Right lobe of liver (tissue), 6 donors: ENCODE measurements around the gene RWDD3. TPM values are rescaled to one million over a fixed set of nuclear protein-coding genes. Genes with fewer than 3 reads are reported as not detected.

ENCODE experiments used
- ATAC-seq, 4 donors: fragments of 200-7000 bp; cut with Tn5 transposase; one replicate each; pipeline ENCODE4 v1.9.1; 2020; ENCODE audit warnings: mild to moderate bottlenecking in 4 of 4, moderate library complexity in 4 of 4
- DNase-seq, 3 donors: peaks; one replicate each; pipeline ENCODE4 v3.0.0-alpha.2; 2020
- H3K27ac ChIP-seq, 3 donors: fragments of 200-600 bp; one replicate each; pipeline ENCODE4 v1.8.0; 2022
- H3K27me3 ChIP-seq, 2 donors: fragments of 200-600 bp; one replicate each; pipeline ENCODE4 v1.8.0; 2022
- H3K36me3 ChIP-seq, 4 donors: fragments of 200-600 bp; sonication (generic) in 1 of 4; one replicate each; pipeline versions ENCODE4 v1.5.1 to v1.8.0; 2017 to 2022; ENCODE audit warnings: control low read depth in 1 of 4
- H3K4me1 ChIP-seq, 4 donors: fragments of 200-600 bp; sonication (generic) in 1 of 4; one replicate each; pipeline versions ENCODE4 v1.5.1 to v1.8.0; 2017 to 2022; ENCODE audit warnings: control low read depth in 1 of 4
- H3K4me3 ChIP-seq, 3 donors: fragments of 200-600 bp; one replicate each; pipeline ENCODE4 v1.8.0; 2022
- H3K9me3 ChIP-seq, 4 donors: fragments of 200-600 bp; sonication (generic) in 1 of 4; one replicate each; pipeline versions ENCODE4 v1.5.1 to v1.8.0; 2017 to 2022; ENCODE audit warnings: control low read depth in 1 of 4
- CTCF ChIP-seq, 4 donors: fragments of 200-600 bp in 3 of 4; fragments of 450-650 bp in 1 of 4; IDR thresholded peaks; one replicate each; pipeline versions ENCODE4 v1.5.1 to v1.8.0; 2016 to 2022; ENCODE audit warnings: antibody characterized with exemption in 4 of 4, mild to moderate bottlenecking in 2 of 4
- POLR2A ChIP-seq: fragments of 450-650 bp; IDR thresholded peaks from one replicate; pipeline ENCODE4 v1.6.1; 2017; ENCODE audit warnings: antibody characterized with exemption, mild to moderate bottlenecking
- WGBS: methylation state at CpG from one replicate; pipeline ENCODE4 v1.1.6; 2018; ENCODE audit warnings: low coverage, low lambda C conversion rate; ENCODE audit not compliant: insufficient coverage; ENCODE audit errors: missing lambda C conversion rate; 5-methylcytosine and 5-hydroxymethylcytosine counted together
- intact Hi-C, 2 donors: fragments of 100-400 bp; cut with DNase I; formaldehyde crosslinking; loops; one replicate each; pipeline versions ENCODE4 v1.11.2 to v1.14.1; 2022
- total RNA-seq, 6 experiments: library from RNA; depleted of rRNA in 2 of 6; stranded (reverse); fragments of >200 nt in 2 of 6; fragmentation: NEBNext Ultra II Directional in 3 of 6; extraction: Animal tissue kit (Norgen Biotek cat#: 25700) in 3 of 6; gene quantifications; one replicate each; pipeline versions ENCODE4 v1.1.0 to v1.2.4, GENCODE V29; 2016 to 2023
- donor health status: DM: no; HTN: yes; CAD: no.
- donor health status: DM: no; HTN: no; CAD: no.
- donor health status: DM: no; HTN: no; CAD: no.
- donor health status: DM: no; HTN: yes; CAD: no.
- donor health status: DM: no; HTN: yes; CAD: no.

The RWDD3 gene
- total RNA-seq, 6 experiments from 2014 or later = 3.3 to 13.2 (median 8.0) TPM

DNA sequence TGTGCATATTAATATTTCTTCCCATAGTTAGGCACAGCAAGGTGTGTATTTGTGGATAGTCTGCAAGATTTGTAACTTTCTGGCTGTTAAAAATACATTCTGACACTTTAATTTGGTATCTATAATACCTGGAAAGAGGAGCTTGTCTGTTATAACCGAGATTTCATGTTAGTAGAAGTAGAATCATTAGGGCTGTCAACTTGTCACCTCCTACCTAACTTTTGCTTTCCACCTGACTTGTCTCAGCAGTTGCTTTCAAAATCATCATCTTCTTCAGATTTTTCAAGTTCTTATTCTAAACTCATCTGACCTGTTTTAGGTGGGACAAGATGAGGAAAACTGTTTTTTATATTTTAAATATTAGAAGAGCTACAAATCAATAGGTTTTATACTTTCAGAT is 11.0 kb downstream of the RWDD3 start:
- no peak for DNase-seq
- no peaks in the 10 kb centered on the region for H3K27me3 ChIP-seq
- no peak overlapping the region for H3K27ac ChIP-seq
- peaks cover 0 to 3% (median 0%) of the 10 kb centered on the region in 4 donors for H3K36me3 ChIP-seq
- no peak for TF ChIP-seq POLR2A
- no peak for TF ChIP-seq CTCF (IDR thresholded peaks at IDR 0.05)
- no peak overlapping the region for H3K4me3 ChIP-seq
- intact Hi-C loops = no loop called here
- no peaks in the 10 kb centered on the region for H3K4me1 ChIP-seq
- no peaks in the 10 kb centered on the region for H3K9me3 ChIP-seq
- 54% methylated on average over 1 of the region's 1 CpG for WGBS
- no peak for ATAC-seq

- DNase-seq (no peak), ATAC-seq (no peak)
- H3K27me3 ChIP-seq = no peaks in the 10 kb centered on the region
- TF ChIP-seq POLR2A (no peak), CTCF (IDR thresholded peaks at IDR 0.05) (no peak)
- no peak overlapping the region for H3K27ac ChIP-seq
- peaks cover 0 to 3% (median 0%) of the 10 kb centered on the region in 4 donors for H3K36me3 ChIP-seq
- H3K9me3 ChIP-seq = no peaks in the 10 kb centered on the region
- intact Hi-C loops = no loop called here
- no peak overlapping the region for H3K4me3 ChIP-seq
- 96% methylated on average over 3 of the region's 3 CpGs for WGBS
- H3K4me1 ChIP-seq = no peaks in the 10 kb centered on the region
Observed at GRCh38 chr1:95246511-95246910, 12.5 kb downstream of the RWDD3 start.

GRCh38 chr1:95247607-95248006 is 13.6 kb downstream of the RWDD3 start:
- no peaks in the 10 kb centered on the region for H3K4me1 ChIP-seq
- no peak overlapping the region for H3K27ac ChIP-seq
- ATAC-seq = no peak
- DNase-seq = no peak
- intact Hi-C loops = no loop called here
- 91% methylated on average over 3 of the region's 3 CpGs for WGBS
- peaks cover 0 to 11% (median 0%) of the 10 kb centered on the region in 4 donors for H3K36me3 ChIP-seq
- no peaks in the 10 kb centered on the region for H3K9me3 ChIP-seq
- no peak overlapping the region for H3K4me3 ChIP-seq
- TF ChIP-seq CTCF (IDR thresholded peaks at IDR 0.05) = no peak
- no peak for TF ChIP-seq POLR2A
- H3K27me3 ChIP-seq = no peaks in the 10 kb centered on the region

- Histone ChIP-seq H3K36me3 (peaks cover 0 to 9% (median 0%) of the 10 kb centered on the region in 4 donors), H3K9me3 (no peaks in the 10 kb centered on the region), H3K4me1 (no peaks in the 10 kb centered on the region), H3K27ac (no peak overlapping the region), H3K4me3 (no peak overlapping the region), H3K27me3 (no peaks in the 10 kb centered on the region)
- no CpG with 5 or more reads among the region's 1 CpG for WGBS
- no peak for DNase-seq
- no peak for TF ChIP-seq CTCF (IDR thresholded peaks at IDR 0.05)
- TF ChIP-seq POLR2A = no peak
- intact Hi-C loops = no loop called here
- ATAC-seq = no peak
Observed at GRCh38 chr1:95249916-95250315, 15.9 kb downstream of the RWDD3 start.

DNA sequence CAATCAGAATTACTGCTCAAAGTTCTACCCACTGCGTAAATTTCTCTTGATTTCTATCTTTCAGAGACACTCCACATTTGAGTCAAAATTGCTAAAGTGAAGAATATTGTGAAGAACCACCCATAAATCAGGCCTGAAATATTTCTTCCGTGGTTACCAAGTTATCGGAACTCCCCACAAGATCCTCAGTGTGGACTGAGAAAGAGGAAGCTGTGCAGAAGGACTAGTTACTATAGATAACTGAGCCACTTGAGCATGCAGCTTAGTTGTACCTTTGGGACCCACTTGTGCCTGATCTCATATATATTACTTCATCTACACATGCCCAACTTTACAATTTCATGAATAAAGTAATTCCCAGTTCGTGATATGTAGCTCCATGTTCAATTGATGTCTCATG is 18.4 kb downstream of the RWDD3 start:
- Histone ChIP-seq H3K27ac (no peak overlapping the region), H3K4me3 (no peak overlapping the region), H3K36me3 (peaks cover 0 to 9% (median 0%) of the 10 kb centered on the region in 4 donors), H3K4me1 (no peaks in the 10 kb centered on the region), H3K9me3 (no peaks in the 10 kb centered on the region), H3K27me3 (no peaks in the 10 kb centered on the region)
- no peak for ATAC-seq
- TF ChIP-seq CTCF (IDR thresholded peaks at IDR 0.05) = no peak
- TF ChIP-seq POLR2A = no peak
- DNase-seq = no peak
- intact Hi-C loops = no loop called here
- WGBS = 58% methylated on average over 4 of the region's 4 CpGs
